PFSK-1 (cell line): ENCODE results near the gene ARHGEF26.

Experiments used
- FOXP2 ChIP-seq: optimal IDR thresholded peaks from 2 replicates; pipeline ENCODE3; 2011; ENCODE audit warnings: borderline replicate concordance, control low read depth, inconsistent platforms; ENCODE audit not compliant: insufficient read depth; ENCODE audit errors: extremely low read length, extremely low read depth
- POLR2AphosphoS5 ChIP-seq: IDR thresholded peaks from 2 replicates; pipeline ENCODE4 v1.6.1; 2012; ENCODE audit warnings: low read depth, mild to moderate bottlenecking, control low read depth, low read length, moderate library complexity
- REST ChIP-seq, 2 experiments: IDR thresholded peaks; 2 replicates each; pipeline versions ENCODE4 v1.6.1 to v1.8.0; 2011 to 2012; ENCODE audit warnings: low read depth in 2 of 2, low read length in 2 of 2, control low read depth in 1 of 2, inconsistent platforms in 1 of 2, mild to moderate bottlenecking in 1 of 2, moderate library complexity in 1 of 2; ENCODE audit not compliant: insufficient read depth in 1 of 2
- SIN3A ChIP-seq: IDR thresholded peaks from 2 replicates; pipeline ENCODE4 v1.6.1; 2012; ENCODE audit warnings: mild to moderate bottlenecking, low read length, moderate library complexity, borderline replicate concordance; ENCODE audit not compliant: insufficient read depth
- TAF1 ChIP-seq: IDR thresholded peaks from 2 replicates; pipeline ENCODE4 v1.6.1; 2012; ENCODE audit warnings: low read length, control low read depth, borderline replicate concordance; ENCODE audit not compliant: insufficient read depth

Gene ARHGEF26

GRCh38 chr3:154209499-154209898 lies 88.3 kb downstream of the ARHGEF26 start:
- no peak for TF ChIP-seq FOXP2
- no peak for TF ChIP-seq POLR2AphosphoS5
- TF ChIP-seq SIN3A: no peak
- TF ChIP-seq TAF1: no peak
- no peak for TF ChIP-seq REST (IDR thresholded peaks at IDR 0.05; ENCODE audit: insufficient read depth in 1 of 2, low read depth in 2 of 2, low read length in 2 of 2)

- TF ChIP-seq REST (IDR thresholded peaks at IDR 0.05; ENCODE audit: insufficient read depth in 1 of 2, low read depth in 2 of 2, low read length in 2 of 2) (no peak), POLR2AphosphoS5 (no peak), SIN3A (no peak)
Observed at GRCh38 chr3:154210986-154211385, 89.8 kb downstream of the ARHGEF26 start.

GRCh38 chr3:154214306-154214705 lies 93.1 kb downstream of the ARHGEF26 start:
- TF ChIP-seq FOXP2: no peak
- TF ChIP-seq SIN3A: no peak
- no peak for TF ChIP-seq TAF1
- no peak for TF ChIP-seq REST (IDR thresholded peaks at IDR 0.05; ENCODE audit: insufficient read depth in 1 of 2, low read depth in 2 of 2, low read length in 2 of 2)
- TF ChIP-seq POLR2AphosphoS5: no peak

GRCh38 chr3:154217671-154218070 lies 96.5 kb downstream of the ARHGEF26 start:
- TF ChIP-seq FOXP2: no peak

- TF ChIP-seq FOXP2 (no peak), SIN3A (no peak), POLR2AphosphoS5 (no peak), REST (IDR thresholded peaks at IDR 0.05; ENCODE audit: insufficient read depth in 1 of 2, low read depth in 2 of 2, low read length in 2 of 2) (no peak), TAF1 (no peak)
Observed at GRCh38 chr3:154218728-154219127, 97.5 kb downstream of the ARHGEF26 start.
